H9 (cell line): ENCODE measurements around the gene NOS1AP. TPM values are rescaled to one million over a fixed set of nuclear protein-coding genes. Genes with fewer than 3 reads are reported as not detected.
"Not testable (repeated sequence)": the region's sequence is repeated elsewhere in the genome, so short reads cannot be mapped to it uniquely, and the experiment has no call there.

Experiments
- DNase-seq: peaks from one replicate; pipeline ENCODE4 v3.0.0-alpha.2; 2017
- H2AFZ ChIP-seq: one replicate; pipeline ENCODE4 v1.6.1; 2013; ENCODE audit warnings: mild to moderate bottlenecking, low read length, control low read depth, moderate library complexity
- H2AK5ac ChIP-seq: 2 replicates; pipeline ENCODE4 v1.6.1; 2013; ENCODE audit warnings: low read length, control low read depth, mixed read lengths; ENCODE audit not compliant: insufficient read length
- H2BK120ac ChIP-seq: one replicate; pipeline ENCODE4 v1.6.1; 2013; ENCODE audit warnings: low read depth, mild to moderate bottlenecking, low read length, control low read depth, inconsistent platforms; ENCODE audit not compliant: poor library complexity, severe bottlenecking
- H2BK12ac ChIP-seq: 2 replicates; pipeline ENCODE4 v1.6.1; 2013; ENCODE audit warnings: low read length, control low read depth, mixed read lengths, low read depth; ENCODE audit not compliant: insufficient read length
- H2BK15ac ChIP-seq: 2 replicates; pipeline ENCODE4 v1.6.1; 2013; ENCODE audit warnings: low read depth, low read length, control low read depth
- H2BK20ac ChIP-seq: one replicate; pipeline ENCODE4 v1.6.1; 2013; ENCODE audit warnings: low read depth, mild to moderate bottlenecking, low read length, control low read depth, inconsistent platforms; ENCODE audit not compliant: poor library complexity, severe bottlenecking
- H2BK5ac ChIP-seq: 2 replicates; pipeline ENCODE4 v1.6.1; 2013; ENCODE audit warnings: low read length, control low read depth, mixed read lengths; ENCODE audit not compliant: insufficient read length
- H3K14ac ChIP-seq: 2 replicates; pipeline ENCODE4 v1.6.1; 2013; ENCODE audit warnings: low read length, control low read depth; ENCODE audit not compliant: insufficient read depth
- H3K18ac ChIP-seq: 2 replicates; pipeline ENCODE4 v1.6.1; 2013; ENCODE audit warnings: low read depth, mild to moderate bottlenecking, mixed read lengths, low read length, control low read depth; ENCODE audit not compliant: insufficient read length
- H3K23ac ChIP-seq: 2 replicates; pipeline ENCODE4 v1.6.1; 2013; ENCODE audit warnings: low read length, control low read depth, mixed read lengths, low read depth; ENCODE audit not compliant: insufficient read length
- H3K23me2 ChIP-seq: 2 replicates; pipeline ENCODE4 v1.6.1; 2013; ENCODE audit warnings: low read depth, mild to moderate bottlenecking, mixed read lengths, low read length, control low read depth; ENCODE audit not compliant: insufficient read length, poor library complexity, severe bottlenecking
- H3K27ac ChIP-seq: 2 replicates; pipeline ENCODE4 v1.5.1; 2013; ENCODE audit warnings: low read length, control low read depth, mixed read lengths, low read depth; ENCODE audit not compliant: insufficient read length
- H3K27me3 ChIP-seq: 2 replicates; pipeline ENCODE4 v1.6.1; 2013; ENCODE audit warnings: low read length, control low read depth, inconsistent platforms; ENCODE audit not compliant: insufficient read depth
- H3K4ac ChIP-seq: 2 replicates; pipeline ENCODE4 v1.6.1; 2013; ENCODE audit warnings: low read depth, mild to moderate bottlenecking, control low read depth, inconsistent platforms, low read length, moderate library complexity
- H3K4me1 ChIP-seq: 2 replicates; pipeline ENCODE4 v1.6.1; 2013; ENCODE audit warnings: low read length, control low read depth, inconsistent platforms; ENCODE audit not compliant: insufficient read depth
- H3K4me2 ChIP-seq: 2 replicates; pipeline ENCODE4 v1.6.1; 2013; ENCODE audit warnings: low read length, control low read depth, mixed read lengths; ENCODE audit not compliant: insufficient read length, insufficient read depth
- H3K56ac ChIP-seq: 2 replicates; pipeline ENCODE4 v1.6.1; 2013; ENCODE audit warnings: low read depth, mild to moderate bottlenecking, mixed read lengths, low read length, control low read depth; ENCODE audit not compliant: insufficient read length
- H3K79me1 ChIP-seq: 2 replicates; pipeline ENCODE4 v1.6.1; 2013; ENCODE audit warnings: low read depth, mild to moderate bottlenecking, moderate library complexity, low read length, control low read depth, inconsistent platforms; ENCODE audit not compliant: insufficient read depth, poor library complexity, severe bottlenecking
- H3K79me2 ChIP-seq: 2 replicates; pipeline ENCODE4 v1.6.1; 2013; ENCODE audit warnings: low read length, control low read depth, inconsistent platforms; ENCODE audit not compliant: insufficient read depth
- H3K9ac ChIP-seq: 2 replicates; pipeline ENCODE4 v1.6.1; 2013; ENCODE audit warnings: low read length, control low read depth, mixed read lengths; ENCODE audit not compliant: insufficient read length; ENCODE audit errors: extremely low read depth
- H3K9me3 ChIP-seq: one replicate; pipeline ENCODE4 v1.6.1; 2013; ENCODE audit warnings: low read depth, low read length, inconsistent platforms; ENCODE audit not compliant: control insufficient read depth
- H3T11ph ChIP-seq: one replicate; pipeline ENCODE4 v1.6.1; 2013; ENCODE audit warnings: mild to moderate bottlenecking, low read length, control low read depth, inconsistent platforms
- H4K20me1 ChIP-seq: one replicate; pipeline ENCODE4 v1.6.1; 2013; ENCODE audit not compliant: control insufficient read depth, insufficient read length, insufficient read depth
- H4K5ac ChIP-seq: 2 replicates; pipeline ENCODE4 v1.6.1; 2013; ENCODE audit warnings: low read depth, mild to moderate bottlenecking, mixed read lengths, low read length, control low read depth; ENCODE audit not compliant: insufficient read length
- H4K8ac ChIP-seq: replicated peaks from 2 replicates; pipeline ENCODE4 v1.6.1; 2013; ENCODE audit warnings: low read length, control low read depth, mixed read lengths, low read depth; ENCODE audit not compliant: insufficient read length
- H4K91ac ChIP-seq: 2 replicates; pipeline ENCODE4 v1.6.1; 2013; ENCODE audit warnings: low read depth, mild to moderate bottlenecking, moderate library complexity, mixed read lengths, low read length, control low read depth; ENCODE audit not compliant: insufficient read length
- H3K27ac Mint-ChIP-seq, 3 experiments: 2 replicates in 2 of 3; 3 replicates in 1 of 3; pipeline ENCODE4 v1.8.0; 2020 to 2021; ENCODE audit warnings: mixed read lengths in 3 of 3, mild to moderate bottlenecking in 1 of 3, moderate library complexity in 1 of 3
- H3K27me3 Mint-ChIP-seq: 2 replicates; pipeline ENCODE4 v1.8.0; 2021; ENCODE audit warnings: low read depth, mild to moderate bottlenecking, moderate library complexity, mixed read lengths
- H3K36me3 Mint-ChIP-seq, 3 experiments: 2 replicates in 2 of 3; 3 replicates in 1 of 3; pipeline ENCODE4 v1.8.0; 2020 to 2021; ENCODE audit warnings: low read depth in 3 of 3, mixed read lengths in 3 of 3; ENCODE audit not compliant: insufficient read depth in 1 of 3
- H3K4me1 Mint-ChIP-seq, 2 experiments: 2 replicates each; pipeline ENCODE4 v1.8.0; 2020; ENCODE audit warnings: mixed read lengths in 2 of 2
- H3K4me3 Mint-ChIP-seq, 2 experiments: 2 replicates in 1 of 2; 3 replicates in 1 of 2; pipeline ENCODE4 v1.8.0; 2020 to 2021; ENCODE audit warnings: mild to moderate bottlenecking in 2 of 2, mixed read lengths in 2 of 2, moderate library complexity in 1 of 2
- H3K9me3 Mint-ChIP-seq, 2 experiments: 2 replicates in 1 of 2; 3 replicates in 1 of 2; pipeline ENCODE4 v1.8.0; 2020; ENCODE audit warnings: mild to moderate bottlenecking in 2 of 2, mixed read lengths in 2 of 2, moderate library complexity in 1 of 2
- WGBS: extraction: QIAGEN DNeasy Blood & Tissue Kit; methylation state at CpG from one replicate; pipeline ENCODE4 v1.1.7; 2013; ENCODE audit warnings: missing lambda C conversion rate, low lambda C conversion rate, mixed read lengths; ENCODE audit not compliant: insufficient read length; ENCODE audit errors: extremely low coverage; 5-methylcytosine and 5-hydroxymethylcytosine counted together
- total RNA-seq: library from RNA; stranded (reverse); gene quantifications from 2 replicates; pipeline ENCODE4 v1.2.1, GENCODE V29; 2021
- TF ChIP-seq, protein P1 (sequence below): fragments of 200-600 bp; sonication (generic); conservative IDR thresholded peaks from 3 replicates; pipeline ENCODE4 v1.8.0; 2021; ENCODE audit warnings: antibody characterized with exemption, mild to moderate bottlenecking

Gene NOS1AP
- total RNA-seq, 1 experiment from 2014 or later = 8.4 TPM

DNA sequence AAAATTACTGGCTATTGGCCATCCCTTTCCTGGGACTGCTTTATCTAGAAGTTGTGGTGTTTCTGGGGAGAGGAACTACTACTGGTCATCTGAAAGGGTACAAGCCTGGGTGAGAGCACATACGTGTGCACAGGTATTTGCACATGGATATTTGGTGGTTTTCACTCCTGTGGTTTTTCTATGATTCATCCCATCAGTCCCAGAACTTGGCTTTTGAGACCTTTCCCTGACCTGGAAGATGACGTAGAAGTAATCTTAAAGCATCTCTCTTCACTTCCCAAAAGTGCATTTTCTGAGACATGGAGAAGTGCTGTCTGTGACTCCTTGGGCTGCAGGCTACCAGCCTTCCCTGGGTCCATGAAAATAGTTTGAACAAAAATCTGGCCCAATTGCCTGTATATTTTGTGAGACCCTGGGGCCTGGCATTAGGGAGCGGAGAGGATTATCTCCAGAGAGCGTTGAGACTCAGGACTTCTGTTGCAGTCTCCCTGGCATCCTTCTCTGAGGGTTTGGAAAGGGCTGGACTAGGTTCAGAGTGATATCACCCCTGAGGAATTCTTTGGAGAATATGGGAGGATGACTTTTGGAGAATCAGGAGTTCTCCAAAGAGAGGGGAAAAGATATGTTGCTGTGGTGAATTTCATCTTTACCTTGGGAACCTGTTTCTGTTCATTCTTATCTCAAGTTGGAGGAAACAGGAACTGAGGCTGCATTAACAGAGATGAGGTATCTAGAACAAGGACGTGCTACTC, 130.8 kb downstream of the NOS1AP start:
- Histone ChIP-seq H3K4me2 (no peak overlapping the region), H4K91ac (no peak overlapping the region), H2BK15ac (no peak overlapping the region), H2BK5ac (no peak overlapping the region), H3K23me2 (no peaks in the 10 kb centered on the region), H3K79me2 (peaks cover 11% of the 10 kb centered on the region; the same call in 1 of the 2 replicates), H2BK120ac (no peak overlapping the region), H2AFZ (no peak overlapping the region), H3K27me3 (no peaks in the 10 kb centered on the region), H3K56ac (no peak overlapping the region), H4K5ac (no peak overlapping the region), H3K18ac (no peak overlapping the region), H3T11ph (no peak overlapping the region), H2BK20ac (no peak overlapping the region), H2BK12ac (no peak overlapping the region), H3K4me1 (peaks cover 28% of the 10 kb centered on the region), H3K27ac (no peak overlapping the region), H4K20me1 (no peaks in the 10 kb centered on the region), H3K9ac (no peak overlapping the region), H3K14ac (no peak overlapping the region), H3K79me1 (no peaks in the 10 kb centered on the region), H3K4ac (no peak overlapping the region), H3K23ac (no peak overlapping the region), H3K9me3 (no peaks in the 10 kb centered on the region), H2AK5ac (no peak overlapping the region), H4K8ac (no peak overlapping the region)
- Mint-ChIP-seq H3K27ac (peak overlapping the region in 1 of 3 experiments; percentile 13; a peak in 1 of 7 replicates), H3K4me1 (peaks cover 40 to 51% of the 10 kb centered on the region in 2 experiments), H3K36me3 (0 out of 7 replicates have a peak, but pooled peaks cover 0 to 3% (median 2%) of the 10 kb centered on the region in 3 experiments), H3K27me3 (no peaks in the 10 kb centered on the region), H3K9me3 (peaks cover 0 to 3% of the 10 kb centered on the region in 2 experiments; a peak in 2 of 5 replicates), H3K4me3 (no peak overlapping the region)
- no peak for DNase-seq
- TF ChIP-seq, protein P1, sequence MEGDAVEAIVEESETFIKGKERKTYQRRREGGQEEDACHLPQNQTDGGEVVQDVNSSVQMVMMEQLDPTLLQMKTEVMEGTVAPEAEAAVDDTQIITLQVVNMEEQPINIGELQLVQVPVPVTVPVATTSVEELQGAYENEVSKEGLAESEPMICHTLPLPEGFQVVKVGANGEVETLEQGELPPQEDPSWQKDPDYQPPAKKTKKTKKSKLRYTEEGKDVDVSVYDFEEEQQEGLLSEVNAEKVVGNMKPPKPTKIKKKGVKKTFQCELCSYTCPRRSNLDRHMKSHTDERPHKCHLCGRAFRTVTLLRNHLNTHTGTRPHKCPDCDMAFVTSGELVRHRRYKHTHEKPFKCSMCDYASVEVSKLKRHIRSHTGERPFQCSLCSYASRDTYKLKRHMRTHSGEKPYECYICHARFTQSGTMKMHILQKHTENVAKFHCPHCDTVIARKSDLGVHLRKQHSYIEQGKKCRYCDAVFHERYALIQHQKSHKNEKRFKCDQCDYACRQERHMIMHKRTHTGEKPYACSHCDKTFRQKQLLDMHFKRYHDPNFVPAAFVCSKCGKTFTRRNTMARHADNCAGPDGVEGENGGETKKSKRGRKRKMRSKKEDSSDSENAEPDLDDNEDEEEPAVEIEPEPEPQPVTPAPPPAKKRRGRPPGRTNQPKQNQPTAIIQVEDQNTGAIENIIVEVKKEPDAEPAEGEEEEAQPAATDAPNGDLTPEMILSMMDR = no peak
- WGBS = no CpG with 5 or more reads among the region's 5 CpGs

DNA sequence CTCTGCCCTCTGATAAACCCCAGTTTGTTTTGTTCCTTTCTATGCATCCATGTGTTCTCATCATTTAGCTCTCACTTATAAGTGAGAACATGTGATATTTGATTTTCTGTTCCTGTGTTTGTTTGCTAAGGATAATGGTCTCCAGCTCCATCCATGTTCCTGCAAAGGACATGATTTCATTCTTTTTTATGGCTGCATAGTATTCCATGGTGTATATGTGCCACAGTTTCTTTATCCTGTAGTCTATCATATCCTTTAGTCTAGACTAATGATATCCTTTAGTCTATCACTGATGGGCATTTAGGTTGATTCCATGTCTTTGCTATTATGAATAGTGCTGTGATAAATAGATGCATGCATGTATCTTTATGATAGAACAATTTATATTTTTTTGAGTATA, 131.6 kb downstream of the NOS1AP start:
- H3K9ac ChIP-seq, H3K36me3 Mint-ChIP-seq, H3K9me3 Mint-ChIP-seq, H2BK15ac ChIP-seq, H3K56ac ChIP-seq, H3K4me2 ChIP-seq, H2BK120ac ChIP-seq, H2BK12ac ChIP-seq, H3K4me3 Mint-ChIP-seq, H4K20me1 ChIP-seq, H3K27ac Mint-ChIP-seq, H3K79me1 ChIP-seq, H3K27ac ChIP-seq, H4K8ac ChIP-seq, H3K9me3 ChIP-seq, H3K18ac ChIP-seq, H2BK5ac ChIP-seq, H4K5ac ChIP-seq, H3T11ph ChIP-seq, H3K23me2 ChIP-seq, H2AK5ac ChIP-seq, H3K14ac ChIP-seq, H3K23ac ChIP-seq, H2BK20ac ChIP-seq, H3K27me3 ChIP-seq, H4K91ac ChIP-seq, H3K4ac ChIP-seq, H2AFZ ChIP-seq, H3K27me3 Mint-ChIP-seq, DNase-seq: not testable (repeated sequence)
- Histone ChIP-seq H3K79me2 (peaks cover 11% of the 10 kb centered on the region; the same call in 1 of the 2 replicates), H3K4me1 (peaks cover 28% of the 10 kb centered on the region)
- peaks cover 47 to 58% of the 10 kb centered on the region in 2 experiments for H3K4me1 Mint-ChIP-seq
